ENCODE data around the gene PIN1. TPM values are rescaled to one million over a fixed set of nuclear protein-coding genes. Genes with fewer than 3 reads are reported as not detected.

Gene PIN1
- polyA plus RNA-seq, 4 donors, result 48.2 to 90.6 (median 68.8) TPM

DNA sequence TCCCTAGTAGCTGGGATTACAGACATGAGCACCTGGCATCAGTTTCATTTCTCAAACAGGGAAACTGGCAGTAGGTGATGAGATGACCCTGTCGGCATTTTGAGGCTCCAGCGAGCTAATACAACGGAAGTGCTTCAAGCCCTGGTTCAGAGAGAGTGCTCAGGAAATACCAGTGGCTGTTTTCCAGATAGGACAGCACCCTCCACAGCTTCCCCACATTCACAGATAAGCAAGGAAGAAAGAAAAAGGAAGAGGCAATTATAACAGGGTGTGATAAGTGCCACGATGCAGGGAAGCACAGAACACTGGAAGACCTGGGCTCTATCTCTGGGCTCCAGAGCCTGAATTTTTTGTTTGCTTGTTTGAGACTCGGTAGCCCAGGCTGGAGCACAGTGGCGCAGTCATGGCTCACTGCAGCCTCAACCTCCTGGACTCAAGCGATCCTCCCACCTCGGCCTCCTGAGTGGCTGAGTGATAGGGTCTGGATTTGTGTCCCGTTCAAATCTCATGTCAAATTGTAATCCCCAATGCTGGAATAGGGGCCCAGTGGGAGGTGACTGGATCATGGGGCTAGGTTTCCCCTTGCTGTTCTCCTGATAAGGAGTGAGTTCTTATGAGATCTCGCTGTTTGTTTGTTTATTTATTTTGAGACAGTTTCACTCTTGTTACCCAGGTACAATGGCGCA is 43.5 kb downstream of the PIN1 start:
- no peak for DNase-seq (ENCODE audit: low read depth in 4 of 4, low spot score in 2 of 4)

DNA sequence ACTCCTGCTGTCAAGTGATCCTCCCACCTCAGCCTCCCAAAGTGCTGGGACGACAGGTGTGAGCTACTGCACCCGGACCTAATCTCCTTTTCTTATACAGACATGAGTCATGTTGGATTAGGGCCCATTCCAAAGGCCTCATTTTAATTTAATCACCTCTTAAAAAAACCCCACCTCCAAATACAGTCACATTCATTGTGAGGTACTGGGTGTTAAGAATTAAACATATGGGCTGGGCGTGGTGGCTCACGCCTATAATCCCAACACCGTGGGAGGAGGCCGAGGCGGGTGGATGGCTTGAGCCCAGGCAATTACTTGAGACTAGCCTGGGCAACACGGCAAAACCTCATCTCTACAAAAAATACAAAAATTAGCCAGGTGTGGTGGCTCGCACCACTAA is 46.6 kb downstream of the PIN1 start:
- no peak for DNase-seq (ENCODE audit: low read depth in 4 of 4, low spot score in 2 of 4)

GRCh38 chr19:9883231-9883758 is 48.2 kb downstream of the PIN1 start:
- no peak for DNase-seq (ENCODE audit: low read depth in 4 of 4, low spot score in 2 of 4)

GRCh38 chr19:9883764-9884163 is 48.6 kb downstream of the PIN1 start:
- no peak for DNase-seq (ENCODE audit: low read depth in 4 of 4, low spot score in 2 of 4)

DNA sequence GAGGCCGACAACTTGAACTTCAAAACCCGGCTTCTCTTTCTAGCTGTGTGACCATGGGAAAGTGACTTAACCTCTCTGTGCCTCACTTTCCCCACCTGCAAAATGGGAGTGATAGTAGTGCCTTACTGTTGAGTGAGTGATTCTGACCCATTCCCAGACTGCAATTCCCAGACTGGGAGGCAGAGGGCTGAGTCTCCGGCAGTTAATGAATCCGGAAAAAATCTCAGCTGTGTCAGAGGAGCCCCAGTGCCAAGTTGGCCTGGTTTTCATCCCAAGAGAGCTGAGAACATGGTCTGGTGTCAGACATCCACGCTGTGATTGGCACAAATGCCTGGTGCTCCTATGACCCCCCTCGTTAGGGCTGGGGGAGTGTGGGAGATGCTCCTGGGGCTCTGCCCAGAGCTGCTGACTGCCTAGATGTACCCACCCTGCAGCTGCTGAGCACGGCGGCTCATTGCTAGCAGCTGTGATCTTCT is 50.0 kb downstream of the PIN1 start:
- no peak for DNase-seq (ENCODE audit: low read depth in 4 of 4, low spot score in 2 of 4)

GRCh38 chr19:9891609-9892373 is 56.7 kb downstream of the PIN1 start:
- no peak for DNase-seq (ENCODE audit: low read depth in 4 of 4, low spot score in 2 of 4)

Other genes starting within 250 kb of the PIN1 start
- gene ZNF561, start 214.1 kb upstream of the PIN1 start, polyA plus RNA-seq (ENCODE audit: insufficient read length in 4 of 4), result 10 to 100 TPM; 54.9 to 65.4 (median 63.1) TPM
- 10 to 100 TPM; 21.5 to 26.0 (median 22.6) TPM for gene ZNF562, start 160.2 kb upstream of the PIN1 start, polyA plus RNA-seq (ENCODE audit: insufficient read length in 4 of 4)
- 10 to 100 TPM; 12.9 to 37.4 (median 25.4) TPM for gene ZNF846, start 66.6 kb upstream of the PIN1 start, polyA plus RNA-seq (ENCODE audit: insufficient read length in 4 of 4)
- gene FBXL12, start 16.2 kb upstream of the PIN1 start, polyA plus RNA-seq (ENCODE audit: insufficient read length in 4 of 4), result 10 to 100 TPM; 25.0 to 37.8 (median 32.6) TPM
- 100 to 1,000 TPM; 258 to 375 (median 299) TPM for gene UBL5, start 7.4 kb upstream of the PIN1 start, polyA plus RNA-seq (ENCODE audit: insufficient read length in 4 of 4)
- gene OLFM2, start 101.2 kb downstream of the PIN1 start, polyA plus RNA-seq (ENCODE audit: insufficient read length in 4 of 4), result 10 to 100 TPM; 16.2 to 22.5 (median 21.5) TPM
- 1 to 10 TPM in 2 of 4 donors, under 1 TPM in 2; 0.78 to 1.6 (median 1.3) TPM for gene COL5A3, start 175.2 kb downstream of the PIN1 start, polyA plus RNA-seq (ENCODE audit: insufficient read length in 4 of 4)
- gene RDH8, start 178.2 kb downstream of the PIN1 start, polyA plus RNA-seq (ENCODE audit: insufficient read length in 4 of 4), result under 1 TPM in 1 of 4 donors, not detected in 3; 0.27 TPM